Measurements from ENCODE around the gene PRDM15. TPM values are rescaled to one million over a fixed set of nuclear protein-coding genes. Genes with fewer than 3 reads are reported as not detected.

PRDM15 gene, protein sequence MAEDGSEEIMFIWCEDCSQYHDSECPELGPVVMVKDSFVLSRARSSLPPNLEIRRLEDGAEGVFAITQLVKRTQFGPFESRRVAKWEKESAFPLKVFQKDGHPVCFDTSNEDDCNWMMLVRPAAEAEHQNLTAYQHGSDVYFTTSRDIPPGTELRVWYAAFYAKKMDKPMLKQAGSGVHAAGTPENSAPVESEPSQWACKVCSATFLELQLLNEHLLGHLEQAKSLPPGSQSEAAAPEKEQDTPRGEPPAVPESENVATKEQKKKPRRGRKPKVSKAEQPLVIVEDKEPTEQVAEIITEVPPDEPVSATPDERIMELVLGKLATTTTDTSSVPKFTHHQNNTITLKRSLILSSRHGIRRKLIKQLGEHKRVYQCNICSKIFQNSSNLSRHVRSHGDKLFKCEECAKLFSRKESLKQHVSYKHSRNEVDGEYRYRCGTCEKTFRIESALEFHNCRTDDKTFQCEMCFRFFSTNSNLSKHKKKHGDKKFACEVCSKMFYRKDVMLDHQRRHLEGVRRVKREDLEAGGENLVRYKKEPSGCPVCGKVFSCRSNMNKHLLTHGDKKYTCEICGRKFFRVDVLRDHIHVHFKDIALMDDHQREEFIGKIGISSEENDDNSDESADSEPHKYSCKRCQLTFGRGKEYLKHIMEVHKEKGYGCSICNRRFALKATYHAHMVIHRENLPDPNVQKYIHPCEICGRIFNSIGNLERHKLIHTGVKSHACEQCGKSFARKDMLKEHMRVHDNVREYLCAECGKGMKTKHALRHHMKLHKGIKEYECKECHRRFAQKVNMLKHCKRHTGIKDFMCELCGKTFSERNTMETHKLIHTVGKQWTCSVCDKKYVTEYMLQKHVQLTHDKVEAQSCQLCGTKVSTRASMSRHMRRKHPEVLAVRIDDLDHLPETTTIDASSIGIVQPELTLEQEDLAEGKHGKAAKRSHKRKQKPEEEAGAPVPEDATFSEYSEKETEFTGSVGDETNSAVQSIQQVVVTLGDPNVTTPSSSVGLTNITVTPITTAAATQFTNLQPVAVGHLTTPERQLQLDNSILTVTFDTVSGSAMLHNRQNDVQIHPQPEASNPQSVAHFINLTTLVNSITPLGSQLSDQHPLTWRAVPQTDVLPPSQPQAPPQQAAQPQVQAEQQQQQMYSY
- 1 to 10 TPM; 4.7 to 9.2 (median 5.4) TPM for total RNA-seq

- Histone ChIP-seq H3K4me1 (peaks cover 0 to 33% (median 13%) of the 10 kb centered on the region in 3 donors), H3K9me3 (no peaks in the 10 kb centered on the region), H3K4me3 (peak within 1 kb of the TSS; percentile 79 to 91 (median 84)), H3K27ac (peak within 1 kb of the TSS; percentile 87 to 98 (median 93)), H3K36me3 (no peaks in the 10 kb centered on the region), H3K27me3 (no peaks in the 10 kb centered on the region)
- intact Hi-C loops (cut with DNase I): no loop called here
- 14 to 20% methylated on average over 2 to 3 of the region's 89 CpGs for WGBS, 2 donors
- TF ChIP-seq, protein P1, sequence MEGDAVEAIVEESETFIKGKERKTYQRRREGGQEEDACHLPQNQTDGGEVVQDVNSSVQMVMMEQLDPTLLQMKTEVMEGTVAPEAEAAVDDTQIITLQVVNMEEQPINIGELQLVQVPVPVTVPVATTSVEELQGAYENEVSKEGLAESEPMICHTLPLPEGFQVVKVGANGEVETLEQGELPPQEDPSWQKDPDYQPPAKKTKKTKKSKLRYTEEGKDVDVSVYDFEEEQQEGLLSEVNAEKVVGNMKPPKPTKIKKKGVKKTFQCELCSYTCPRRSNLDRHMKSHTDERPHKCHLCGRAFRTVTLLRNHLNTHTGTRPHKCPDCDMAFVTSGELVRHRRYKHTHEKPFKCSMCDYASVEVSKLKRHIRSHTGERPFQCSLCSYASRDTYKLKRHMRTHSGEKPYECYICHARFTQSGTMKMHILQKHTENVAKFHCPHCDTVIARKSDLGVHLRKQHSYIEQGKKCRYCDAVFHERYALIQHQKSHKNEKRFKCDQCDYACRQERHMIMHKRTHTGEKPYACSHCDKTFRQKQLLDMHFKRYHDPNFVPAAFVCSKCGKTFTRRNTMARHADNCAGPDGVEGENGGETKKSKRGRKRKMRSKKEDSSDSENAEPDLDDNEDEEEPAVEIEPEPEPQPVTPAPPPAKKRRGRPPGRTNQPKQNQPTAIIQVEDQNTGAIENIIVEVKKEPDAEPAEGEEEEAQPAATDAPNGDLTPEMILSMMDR (IDR thresholded peaks at IDR 0.05): no peak
- DNase-seq: peak; percentile 16
Observed at GRCh38 chr21:41879190-41879998, at the start of gene PRDM15. TSS of gene PRDM15 (minus strand) at chr21:41879344. CDS start at chr21:41860363, 18,981 bp downstream.

- intact Hi-C loops (cut with DNase I): no loop called here
- peak overlapping the region; percentile 67 to 90 (median 81) for H3K27ac ChIP-seq
- peaks cover 23 to 98% (median 72%) of the 10 kb centered on the region in 3 donors for H3K4me1 ChIP-seq
- 54 to 62% methylated on average over 10 of the region's 10 CpGs for WGBS, 2 donors
- no peaks in the 10 kb centered on the region for H3K9me3 ChIP-seq
- no peaks in the 10 kb centered on the region for H3K36me3 ChIP-seq
- H3K4me3 ChIP-seq: no peak overlapping the region
- no peaks in the 10 kb centered on the region for H3K27me3 ChIP-seq
- TF ChIP-seq POLR2A (IDR thresholded peaks at IDR 0.05): no peak
- TF ChIP-seq, protein P1 (IDR thresholded peaks at IDR 0.05): no peak
- no peak for DNase-seq
Observed at GRCh38 chr21:41928621-41929220, 49.6 kb upstream of the PRDM15 start.

- Histone ChIP-seq H3K27me3 (no peaks in the 10 kb centered on the region), H3K9me3 (no peaks in the 10 kb centered on the region), H3K4me3 (no peak overlapping the region), H3K27ac (peak overlapping the region; percentile 86 to 90 (median 89)), H3K4me1 (peaks cover 17 to 95% (median 66%) of the 10 kb centered on the region in 3 donors), H3K36me3 (no peaks in the 10 kb centered on the region)
- intact Hi-C loops (cut with DNase I): no loop called here
- no peak for DNase-seq
- TF ChIP-seq, protein P1 (IDR thresholded peaks at IDR 0.05): no peak
- TF ChIP-seq POLR2A (IDR thresholded peaks at IDR 0.05): no peak
- 83 to 87% methylated on average over 16 to 17 of the region's 17 CpGs for whole genome bisulfite sequencing, 2 donors
Observed at GRCh38 chr21:41927727-41928409, 48.7 kb upstream of the PRDM15 start.

- H3K4me3 ChIP-seq: peak overlapping the region; percentile 23 to 63 (median 44)
- no peak for TF ChIP-seq POLR2A (IDR thresholded peaks at IDR 0.05)
- TF ChIP-seq, protein P1 (IDR thresholded peaks at IDR 0.05): no peak
- no peak for DNase-seq
- intact Hi-C loops (cut with DNase I): no loop called here
- H3K9me3 ChIP-seq: no peaks in the 10 kb centered on the region
- H3K4me1 ChIP-seq: peaks cover 17 to 92% (median 56%) of the 10 kb centered on the region in 3 donors
- WGBS, 2 donors: 8% methylated on average over 3 of the region's 3 CpGs
- peak overlapping the region; percentile 86 to 90 (median 89) for H3K27ac ChIP-seq
- H3K36me3 ChIP-seq: no peaks in the 10 kb centered on the region
- no peaks in the 10 kb centered on the region for H3K27me3 ChIP-seq
Observed at GRCh38 chr21:41926807-41927171, 47.6 kb upstream of the PRDM15 start.

All from esophagus squamous epithelium (tissue), 5 donors.